Measurements from ENCODE around the gene MROH7.
"Not testable (repeated sequence)": the region's sequence is repeated elsewhere in the genome, so short reads cannot be mapped to it uniquely, and the experiment has no call there.

MROH7 gene

DNA sequence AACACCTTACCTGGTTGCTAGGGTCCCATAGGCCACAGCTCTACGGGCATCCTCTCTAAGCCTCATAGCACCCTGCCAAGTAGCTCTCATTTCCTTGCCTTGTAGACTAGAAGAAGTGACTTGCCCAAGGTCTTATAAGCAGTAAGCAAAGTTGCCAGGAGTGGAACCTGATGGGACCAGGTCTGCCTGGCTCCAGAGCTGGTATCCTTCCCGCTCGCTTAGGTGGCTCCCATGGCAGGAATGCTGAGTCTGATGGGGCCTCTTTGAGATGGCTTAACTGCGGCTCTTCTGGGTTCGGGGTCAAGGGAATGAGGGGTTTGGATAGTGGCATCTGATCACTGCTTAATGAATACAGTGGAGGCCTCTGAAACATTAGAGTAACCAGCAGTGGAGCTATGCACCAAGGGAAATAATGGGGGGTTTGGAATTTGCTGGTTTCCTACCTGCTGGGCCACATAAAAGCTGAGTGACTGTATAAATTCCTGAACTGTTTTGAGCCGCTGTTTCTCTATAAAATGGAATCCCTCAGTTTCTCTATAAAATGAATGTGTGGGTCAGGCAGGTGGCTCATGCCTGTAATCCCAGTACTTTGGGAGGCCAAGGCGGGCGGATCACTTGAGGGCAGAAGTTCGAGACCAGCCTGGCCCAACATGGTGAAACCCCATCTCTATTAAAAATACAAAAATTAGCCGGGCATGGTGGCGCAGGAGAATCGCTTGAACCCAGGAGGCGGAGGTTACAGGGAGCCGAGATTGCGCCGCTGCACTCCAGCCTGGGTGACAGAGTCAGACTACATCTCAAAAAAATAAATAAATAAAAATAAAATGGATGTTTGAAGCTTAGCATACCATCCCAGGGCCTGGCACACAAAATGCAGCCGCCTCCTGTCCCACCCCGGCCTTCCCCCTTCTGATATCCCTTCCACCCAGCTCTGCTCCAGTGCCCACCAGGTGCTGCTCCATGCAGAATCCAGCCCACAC lies 30.7 kb upstream of the MROH7 start:
- no peak for DNase-seq

DNA sequence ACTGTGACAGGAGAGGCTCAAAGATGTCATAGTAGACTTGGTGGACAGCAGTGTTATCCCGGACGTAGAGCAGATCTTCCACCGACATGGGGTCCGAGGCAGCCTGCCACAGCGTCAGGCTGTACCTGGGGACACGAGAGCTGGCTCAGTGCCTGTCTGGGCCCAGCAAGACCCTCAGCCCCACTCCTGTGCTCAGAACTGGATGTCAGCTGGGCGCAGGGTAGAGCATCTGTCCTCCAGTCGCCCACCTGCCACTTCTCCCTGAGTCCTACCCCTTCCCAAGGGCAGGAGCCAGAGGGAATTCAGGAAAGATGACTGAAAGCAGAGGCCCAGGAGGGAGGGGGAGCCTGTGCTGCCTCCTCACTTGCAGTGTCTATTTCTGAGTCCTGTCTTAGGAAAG lies 30.0 kb upstream of the MROH7 start:
- DNase-seq, result no peak

DNA sequence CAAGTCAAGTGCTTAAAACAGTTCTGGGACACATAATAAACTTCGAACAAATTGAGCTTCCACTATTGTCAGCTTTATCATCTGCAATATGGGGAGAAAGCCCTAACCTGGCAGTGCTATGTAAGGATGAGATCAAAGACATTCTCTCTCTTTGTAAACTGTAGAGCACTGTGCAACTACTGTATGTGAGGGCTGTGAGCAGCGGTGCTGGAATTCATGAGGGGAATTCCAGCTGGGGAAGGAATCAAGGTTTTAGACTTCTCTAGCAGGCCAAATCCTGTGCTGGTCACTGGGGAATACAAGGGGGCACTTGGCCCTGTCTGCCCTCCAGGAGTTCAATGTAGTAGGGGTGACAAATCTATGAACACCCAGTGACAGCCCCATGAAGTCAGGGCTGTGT lies 27.6 kb upstream of the MROH7 start:
- no peak for DNase-seq

DNA sequence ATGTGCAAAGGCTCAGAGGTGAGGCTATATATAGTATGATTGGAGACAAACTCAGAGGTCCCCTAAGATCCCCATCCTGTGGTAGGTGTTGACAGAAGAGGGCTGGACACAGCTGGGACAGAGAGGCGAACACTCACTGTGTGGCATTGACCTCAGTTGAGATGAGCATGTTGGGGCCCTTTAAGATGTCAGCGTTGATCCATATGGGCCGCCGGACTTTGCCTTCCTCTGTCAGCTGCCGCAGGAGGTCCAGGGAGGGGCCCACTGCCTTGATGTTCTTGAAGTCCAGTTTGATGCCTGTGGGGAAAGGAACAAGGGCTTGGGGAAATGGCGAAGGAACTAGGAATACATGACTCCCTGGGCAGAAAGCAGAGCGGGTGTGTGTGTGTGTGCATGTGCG lies 27.0 kb upstream of the MROH7 start:
- DNase-seq, result no peak

DNA sequence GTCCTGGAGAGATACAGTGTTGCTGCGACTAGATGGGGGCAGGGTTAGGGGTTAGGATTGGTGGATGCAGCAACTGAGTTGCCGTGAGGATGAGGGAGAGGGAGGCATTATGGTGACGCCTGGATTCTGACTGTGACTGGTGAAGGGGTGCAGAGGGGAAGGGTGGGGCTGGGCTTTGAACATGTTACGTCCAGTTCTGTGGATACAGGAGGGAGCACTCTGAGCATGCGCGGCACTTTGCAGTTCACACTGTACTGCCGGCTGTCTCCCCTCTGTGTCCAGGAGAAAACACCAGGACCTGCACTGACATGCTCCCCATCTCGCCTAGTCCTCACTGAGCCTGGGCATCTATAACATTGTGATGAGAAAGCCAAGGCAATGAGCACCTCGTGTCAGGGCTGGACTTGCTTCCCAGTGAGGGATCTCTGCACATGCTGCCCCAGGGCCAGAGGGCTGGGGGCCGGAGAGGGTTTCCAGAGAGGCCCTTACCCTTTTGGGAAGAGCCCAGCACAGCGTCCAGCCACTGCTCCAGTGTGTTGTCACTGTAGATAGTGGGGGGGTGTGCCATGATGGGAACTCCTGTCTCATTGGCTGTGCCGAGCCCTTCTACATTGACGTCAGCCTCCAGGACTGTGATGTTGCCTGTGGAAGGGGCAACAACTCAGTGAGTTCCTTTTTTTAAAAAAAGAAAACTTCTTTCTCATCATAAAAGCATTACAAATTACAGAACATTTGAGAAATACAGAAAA lies 25.9 kb upstream of the MROH7 start:
- no peak for DNase-seq

DNA sequence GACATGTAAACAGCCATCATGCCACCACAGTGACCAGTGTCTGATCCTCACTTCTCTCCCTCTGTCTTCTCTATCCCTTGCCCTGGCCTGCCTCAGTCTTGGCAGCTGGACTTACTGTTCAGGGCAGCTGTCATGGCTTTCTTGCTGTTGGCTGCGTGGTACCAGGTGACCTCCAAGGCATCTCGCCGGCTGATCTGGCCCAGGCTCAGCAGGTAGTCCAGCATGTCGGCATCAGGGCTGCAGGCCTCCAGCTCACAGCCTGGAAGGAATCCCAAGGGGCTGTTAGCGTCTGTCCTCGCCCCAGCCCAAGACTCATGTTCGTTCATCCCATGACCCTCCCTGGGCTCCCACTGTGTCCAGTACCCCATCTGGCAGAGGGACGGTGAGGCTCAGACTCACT lies 21.8 kb upstream of the MROH7 start:
- DNase-seq, result no peak

DNA sequence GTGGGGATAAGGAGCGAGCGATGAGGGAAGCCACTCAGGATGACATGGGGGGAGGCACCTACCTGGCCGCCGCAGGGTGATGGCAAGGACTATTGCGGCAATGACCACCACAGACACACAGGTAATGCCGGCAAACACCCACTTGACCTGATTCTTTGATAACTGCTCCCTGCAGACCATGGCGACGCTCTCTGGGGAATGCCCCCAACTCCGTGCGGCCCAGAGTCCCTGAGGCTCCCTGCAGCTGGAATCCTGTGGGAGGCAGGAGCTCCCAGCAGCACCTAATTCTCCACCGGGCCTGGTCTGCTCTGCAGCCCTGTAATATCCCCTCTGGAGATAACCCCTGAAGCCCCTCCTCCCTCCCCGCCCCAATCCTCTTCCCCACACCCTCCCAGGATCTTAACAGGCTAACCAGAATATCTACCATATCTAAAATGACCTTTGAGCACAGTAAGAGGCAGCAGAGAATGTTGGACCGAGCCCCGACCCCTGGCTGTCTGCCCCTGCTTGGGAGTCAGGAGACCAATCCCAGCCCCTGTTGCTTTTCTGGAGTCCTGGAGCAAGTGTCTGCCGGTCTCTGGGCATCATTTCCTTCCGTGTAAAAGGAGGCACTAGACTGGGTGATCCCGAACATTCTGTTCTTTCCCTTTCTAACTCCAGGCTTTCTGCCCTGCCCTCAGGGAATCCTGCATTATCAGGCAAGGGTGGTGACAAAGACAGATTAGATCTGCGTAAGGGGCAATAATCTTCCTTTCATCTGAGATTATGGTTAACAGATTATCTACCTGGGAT lies 18.2 kb upstream of the MROH7 start, which contains the start of gene FAM151A:
FAM151A (minus strand) TSS at position 310 of the 792 bp plus-strand sequence; CDS start at position 180, 130 bp downstream.
- no peak for DNase-seq

DNA sequence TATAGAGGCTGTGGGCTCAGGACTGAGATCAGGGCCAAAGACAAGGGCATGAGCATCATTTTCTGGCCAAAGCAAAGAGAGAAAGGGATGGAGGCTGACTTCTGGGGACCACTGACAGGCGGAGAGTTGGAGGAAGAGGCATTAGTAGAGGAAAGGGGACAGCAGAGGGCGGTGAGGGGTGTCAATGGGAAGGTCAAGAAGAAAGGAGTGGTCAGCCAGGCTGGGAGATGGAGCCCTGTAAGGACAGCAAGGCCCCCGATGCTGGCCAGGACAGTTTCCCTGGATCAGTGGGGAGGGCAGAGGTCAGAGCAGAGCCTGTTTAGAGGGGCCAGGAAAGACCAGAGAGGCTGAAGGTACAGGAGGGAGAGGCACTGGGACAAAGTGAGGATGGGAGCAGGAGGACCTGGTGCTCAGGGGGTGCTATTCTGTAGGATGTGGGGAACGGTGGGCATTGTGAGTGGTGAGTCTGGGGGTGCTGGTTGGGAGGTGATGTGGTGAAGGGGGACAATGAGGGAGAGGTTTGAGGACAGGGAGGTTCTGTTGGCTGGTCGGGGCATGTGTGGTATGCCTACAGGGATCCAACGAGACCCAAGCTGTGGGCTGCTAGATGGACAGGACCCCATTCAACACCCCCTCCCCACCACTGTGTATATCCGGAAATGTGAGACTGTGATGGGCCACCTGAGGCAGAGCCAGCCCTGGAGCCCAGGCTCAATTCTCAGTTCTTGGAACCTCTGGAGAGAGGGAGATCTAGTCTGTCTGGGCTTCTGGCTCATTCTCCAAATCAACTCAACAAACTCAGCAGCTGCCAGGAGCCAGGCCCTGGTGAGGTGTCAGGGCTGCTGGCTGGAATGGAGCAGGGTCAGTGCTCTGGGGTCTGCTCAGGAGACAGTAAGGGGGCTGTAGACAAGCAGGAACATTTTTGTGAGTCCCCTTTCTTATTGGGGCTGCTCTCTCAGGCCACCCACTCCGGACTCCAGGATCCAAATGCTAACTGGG lies 16.8 kb upstream of the MROH7 start:
- no peak for DNase-seq

DNA sequence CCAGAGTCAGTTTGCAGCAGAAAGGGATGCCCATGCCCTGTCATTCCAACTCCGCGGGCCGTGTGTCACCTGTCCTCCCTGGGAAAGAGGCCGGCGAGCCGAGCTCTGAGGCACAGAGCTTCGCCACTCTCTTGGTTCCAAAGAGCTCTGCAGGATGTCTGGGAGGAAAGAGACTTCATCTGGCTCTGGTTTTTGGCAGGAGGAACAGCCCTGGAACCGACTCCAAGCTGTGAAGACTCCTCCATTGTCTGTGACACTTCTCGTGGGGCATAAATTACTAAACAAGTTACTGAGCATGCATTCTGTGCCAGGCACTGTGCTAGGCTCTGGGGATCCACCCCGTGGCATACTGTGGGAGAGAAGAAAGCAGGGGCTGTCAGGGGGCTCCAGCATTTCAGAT lies 14.4 kb upstream of the MROH7 start:
- DNase-seq, result no peak

DNA sequence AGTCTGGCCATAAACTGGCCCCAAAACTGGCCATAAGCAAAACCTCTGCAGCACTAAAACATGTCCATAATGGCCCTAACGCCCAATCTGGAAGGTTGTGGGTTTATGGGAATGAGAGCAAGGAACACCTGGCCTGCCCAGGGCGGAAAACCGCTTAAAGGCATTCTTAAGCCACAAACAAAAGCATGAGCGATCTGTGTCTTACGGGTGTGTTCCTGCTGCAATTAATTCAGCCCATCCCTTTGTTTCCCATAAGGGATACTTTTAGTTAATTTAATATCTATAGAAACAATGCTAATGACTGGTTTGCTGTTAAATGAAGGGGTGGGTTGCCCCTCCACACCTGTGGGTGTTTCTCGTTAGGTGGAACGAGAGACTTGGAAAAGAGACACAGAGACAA lies 5.8 kb upstream of the MROH7 start:
- DNase-seq, result not testable (repeated sequence)

DNA sequence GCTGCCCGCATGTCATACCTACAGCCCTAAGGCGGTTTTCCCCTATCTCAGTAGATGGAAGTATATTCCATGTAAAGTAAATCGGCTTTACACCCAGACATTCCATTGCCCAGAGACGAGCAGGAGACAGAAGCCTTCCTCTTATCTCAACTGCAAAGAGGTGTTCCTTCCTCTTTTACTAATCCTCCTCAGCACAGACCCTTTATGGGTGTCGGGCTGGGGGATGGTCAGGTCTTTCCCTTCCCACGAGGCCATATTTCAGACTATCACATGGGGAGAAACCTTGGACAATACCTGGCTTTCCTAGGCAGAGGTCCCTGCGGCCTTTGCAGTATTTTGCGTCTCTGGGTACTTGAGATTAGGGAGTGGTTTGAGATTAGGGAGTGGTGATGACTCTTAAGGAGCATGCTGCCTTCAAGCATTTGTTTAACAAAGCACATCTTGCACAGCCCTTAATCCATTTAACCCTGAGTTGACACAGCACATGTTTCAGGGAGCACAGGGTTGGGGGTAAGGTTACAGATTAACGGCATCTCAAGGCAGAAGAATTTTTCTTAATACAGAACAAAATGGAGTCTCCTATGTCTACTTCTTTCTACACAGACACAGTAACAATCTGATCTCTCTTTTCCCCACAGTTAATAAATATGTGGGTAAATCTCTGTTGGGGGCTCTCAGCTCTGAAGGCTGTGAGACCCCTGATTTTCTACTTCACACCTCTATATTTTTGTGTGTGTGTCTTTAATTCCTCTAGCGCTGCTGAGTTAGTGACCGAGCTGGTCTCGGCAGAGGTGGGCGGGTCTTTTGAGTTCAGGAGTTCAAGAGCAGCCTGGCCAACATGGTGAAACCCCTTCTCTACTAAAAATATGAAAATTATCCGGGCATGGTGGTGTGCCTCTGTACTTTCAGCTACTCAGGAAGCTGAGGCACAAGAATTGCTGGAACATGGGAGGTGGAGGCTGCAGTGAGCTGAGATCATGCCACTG lies 4.8 kb upstream of the MROH7 start:
- DNase-seq, result not testable (repeated sequence)

DNA sequence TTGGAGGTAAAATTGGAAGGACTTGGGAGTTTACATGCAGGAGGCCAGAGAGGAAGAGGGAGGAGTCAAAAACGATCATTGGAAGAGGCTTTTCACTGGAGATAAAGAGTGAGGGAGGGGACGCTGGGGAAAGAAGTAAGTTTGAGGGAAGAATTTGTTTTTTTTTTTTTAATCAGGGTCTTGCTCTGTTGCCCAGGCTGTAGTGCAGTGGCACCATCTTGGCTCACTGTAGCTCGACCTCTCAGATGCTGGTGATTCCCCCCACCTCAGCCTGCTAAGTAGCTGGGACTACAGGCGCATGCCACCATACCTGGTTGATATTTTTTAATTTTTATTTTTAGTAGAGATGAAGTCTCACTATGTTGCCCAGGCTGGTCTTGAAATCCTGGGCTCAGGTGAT lies 1.2 kb upstream of the MROH7 start:
- DNase-seq, result no peak

DNA sequence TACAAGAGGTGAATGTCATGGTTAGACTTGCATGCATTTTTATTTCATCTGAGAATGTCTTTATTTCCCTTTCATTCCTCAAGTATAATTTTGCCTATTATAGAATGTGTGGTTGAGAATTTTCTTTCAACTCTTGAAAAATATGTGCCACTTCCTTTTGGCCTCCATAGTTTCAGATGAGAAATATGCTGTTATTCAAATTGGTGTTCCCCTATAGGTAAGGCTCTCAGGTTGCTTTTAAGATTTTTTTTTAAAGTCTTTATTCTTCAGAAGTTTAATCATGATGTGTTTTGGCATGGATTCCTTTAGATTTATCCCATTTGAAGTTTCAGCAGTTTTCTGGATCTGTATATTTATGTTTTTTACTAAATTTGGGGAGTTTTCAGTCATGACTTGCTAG lies 2.1 kb downstream of the MROH7 start:
- DNase-seq, result no peak

DNA sequence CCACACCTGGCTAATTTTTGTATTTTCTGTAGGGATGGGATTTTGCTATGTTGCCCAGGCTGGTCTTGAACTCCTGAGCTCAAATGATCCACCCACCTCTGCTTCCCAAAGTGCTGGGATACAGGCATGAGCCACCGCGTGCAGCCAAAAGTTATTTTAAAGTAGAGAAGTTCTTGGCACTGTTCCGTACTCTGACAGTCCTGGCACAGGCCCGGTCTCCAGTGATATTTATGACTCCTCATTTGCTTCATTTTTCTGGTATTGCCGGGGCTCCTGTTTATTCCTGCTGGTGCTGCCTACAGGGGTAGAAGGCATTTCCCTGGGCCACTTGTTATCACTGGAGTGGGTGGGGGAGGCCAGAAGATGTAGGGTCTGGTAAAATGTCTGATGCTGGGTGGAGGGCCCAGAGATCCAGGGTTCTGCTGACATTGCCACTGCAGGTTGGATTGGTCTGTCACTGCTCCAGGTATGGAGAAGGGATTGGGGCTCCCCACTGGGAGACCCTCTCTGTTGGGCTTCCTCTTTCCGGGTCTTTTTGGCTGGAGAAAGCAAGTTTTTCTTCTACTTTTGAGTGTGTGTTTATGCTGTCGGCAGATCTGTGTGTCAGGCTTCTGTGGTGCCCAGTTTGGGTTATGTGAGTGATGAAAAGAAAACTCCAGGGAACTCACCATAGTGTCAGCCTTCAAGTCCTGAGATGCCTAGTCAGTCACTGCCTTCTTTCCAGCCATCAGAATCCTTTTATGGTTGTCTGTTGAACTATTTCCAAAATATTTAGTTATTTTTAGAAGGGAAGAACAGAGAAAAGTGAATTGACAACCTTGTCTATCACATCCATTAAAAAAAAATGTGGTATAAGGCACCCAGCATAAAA lies 4.5 kb downstream of the MROH7 start:
- no peak for DNase-seq

DNA sequence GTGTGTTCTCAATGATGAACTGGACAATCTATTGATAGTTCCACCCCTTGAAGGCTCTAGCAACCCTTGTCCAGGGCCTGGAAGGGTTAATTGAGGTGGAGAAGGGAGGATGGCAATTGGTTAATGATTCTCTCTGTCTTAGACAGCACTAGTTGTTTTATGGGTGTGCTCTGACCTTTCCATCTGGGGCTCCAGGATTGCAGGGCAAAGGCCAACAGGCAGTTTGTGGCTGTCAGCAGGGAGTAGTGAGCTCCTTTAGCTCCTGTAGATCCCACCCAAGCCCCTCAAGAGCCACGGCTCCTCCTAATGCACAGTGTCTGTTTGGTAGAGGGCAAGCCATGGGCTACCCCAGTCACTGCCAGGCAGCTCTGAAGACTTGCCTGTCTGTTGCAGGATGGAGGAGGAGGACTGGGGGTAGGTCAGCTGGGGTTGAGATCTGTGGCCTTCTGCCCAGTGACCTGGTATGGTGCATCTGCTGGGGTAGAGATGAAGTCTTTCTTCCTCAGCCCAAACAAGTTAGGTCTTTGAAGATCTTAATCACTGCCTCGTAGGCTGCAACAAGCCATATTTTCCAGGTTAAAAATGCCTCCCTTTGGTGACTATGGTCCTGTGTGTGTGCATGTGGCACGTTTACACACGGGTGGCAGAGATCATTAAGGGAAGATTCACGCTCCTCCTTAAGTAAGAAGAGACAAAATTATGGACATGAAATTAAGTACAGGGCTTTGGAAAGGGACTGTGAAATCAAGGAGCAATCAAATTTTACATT lies 7.7 kb downstream of the MROH7 start:
- DNase-seq, result no peak

DNA sequence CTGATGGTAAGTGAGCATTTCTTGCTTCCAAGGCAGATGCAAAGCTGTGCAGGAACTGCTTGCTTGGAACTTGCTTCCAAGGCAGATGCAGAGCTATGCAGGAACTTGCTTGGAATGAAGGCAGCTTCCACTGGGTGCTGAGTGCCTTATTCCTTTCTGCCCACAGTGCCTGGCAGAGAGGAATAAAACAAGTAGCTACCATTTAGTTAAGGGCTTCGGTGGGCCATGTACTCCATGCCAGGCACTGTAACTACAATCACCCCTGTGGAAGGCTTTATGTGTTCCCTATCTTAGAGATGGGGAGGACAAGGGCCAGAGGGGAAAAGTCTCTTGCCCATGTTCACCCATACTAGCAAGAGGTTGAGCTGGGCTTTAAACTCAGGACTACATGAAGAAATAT lies 8.3 kb downstream of the MROH7 start:
- DNase-seq, result no peak

DNA sequence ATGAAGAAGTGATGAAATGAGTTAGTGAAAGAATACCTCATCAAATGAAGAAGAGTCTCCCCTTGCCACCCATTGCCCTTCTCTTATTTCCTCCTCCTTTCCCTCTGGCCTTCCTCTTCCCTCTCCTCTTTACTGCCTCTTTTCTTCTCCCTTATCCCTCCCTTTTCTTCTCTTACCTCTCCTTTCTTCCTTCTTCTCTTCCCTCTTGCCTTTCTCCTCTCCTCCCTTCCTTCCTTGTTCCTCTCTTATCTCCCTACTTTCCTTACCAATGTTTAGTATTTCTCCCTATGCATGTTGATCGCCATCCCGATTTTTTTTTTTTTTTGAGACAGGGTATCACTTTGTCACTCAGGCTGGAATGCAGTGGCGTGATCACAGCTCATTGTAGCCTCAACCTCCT lies 8.8 kb downstream of the MROH7 start:
- no peak for DNase-seq

DNA sequence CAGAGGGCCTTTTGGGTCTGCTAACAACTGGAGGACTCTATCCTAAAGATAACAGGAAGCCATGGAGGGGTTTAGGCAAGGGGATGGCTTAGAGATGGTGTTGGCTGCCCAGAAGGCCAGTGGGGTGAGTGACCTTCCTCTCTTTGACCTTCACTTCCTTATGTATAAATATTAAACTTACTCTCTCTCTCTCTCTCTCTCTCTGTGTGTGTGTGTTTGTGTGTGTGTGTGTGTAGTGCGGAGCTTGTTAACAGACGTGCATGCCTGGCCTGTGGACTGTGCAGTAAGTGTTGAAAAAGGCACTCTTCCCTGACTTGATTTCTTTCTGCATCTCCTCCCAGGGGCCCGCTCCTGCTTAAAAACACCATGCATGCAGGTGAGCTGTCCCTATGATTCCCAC lies 10.0 kb downstream of the MROH7 start:
- no peak for DNase-seq

DNA sequence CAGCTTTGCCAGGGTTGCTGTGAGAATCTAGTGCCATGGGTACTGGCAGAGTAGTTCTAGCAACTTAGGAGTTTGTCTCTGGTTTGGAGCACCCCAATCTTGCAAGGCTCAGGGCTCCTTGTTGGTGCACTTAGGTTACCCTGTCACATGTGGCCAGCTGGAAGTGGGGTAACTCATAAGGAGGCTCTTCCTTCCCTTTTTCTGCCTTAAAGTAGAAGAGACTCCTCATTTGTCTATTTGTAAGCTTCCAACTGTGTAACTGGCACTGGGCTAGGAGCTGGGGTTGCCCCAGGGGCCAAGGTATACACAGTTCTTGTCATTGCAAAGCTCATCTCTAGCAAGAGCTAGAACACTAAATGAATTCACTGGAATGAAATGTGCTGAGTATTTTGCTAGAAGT lies 10.6 kb downstream of the MROH7 start:
- no peak for DNase-seq
